ENCODE measurements around the gene RNF114.

- no peak for TF ChIP-seq EZH2 (IDR thresholded peaks at IDR 0.05; ENCODE audit: borderline replicate concordance, low read depth, low read length, poor library complexity, severe bottlenecking)
- peak; percentile 99 for TF ChIP-seq CTCF (conservative IDR thresholded peaks at IDR 0.05; ENCODE audit: low read depth, low read length)
Measured at GRCh38 chr20:49979030-49979832, 43.0 kb downstream of the RNF114 start.
